COR-L47 (cell line): Measurements from ENCODE around the gene AIFM2.
"Not testable (repeated sequence)": the region's sequence is repeated elsewhere in the genome, so short reads cannot be mapped to it uniquely, and the experiment has no call there.

ENCODE experiments used
- DNase-seq: peaks from one replicate; lab custom pipeline; 2025; lab: John Stamatoyannopoulos, UW

AIFM2 gene

DNA sequence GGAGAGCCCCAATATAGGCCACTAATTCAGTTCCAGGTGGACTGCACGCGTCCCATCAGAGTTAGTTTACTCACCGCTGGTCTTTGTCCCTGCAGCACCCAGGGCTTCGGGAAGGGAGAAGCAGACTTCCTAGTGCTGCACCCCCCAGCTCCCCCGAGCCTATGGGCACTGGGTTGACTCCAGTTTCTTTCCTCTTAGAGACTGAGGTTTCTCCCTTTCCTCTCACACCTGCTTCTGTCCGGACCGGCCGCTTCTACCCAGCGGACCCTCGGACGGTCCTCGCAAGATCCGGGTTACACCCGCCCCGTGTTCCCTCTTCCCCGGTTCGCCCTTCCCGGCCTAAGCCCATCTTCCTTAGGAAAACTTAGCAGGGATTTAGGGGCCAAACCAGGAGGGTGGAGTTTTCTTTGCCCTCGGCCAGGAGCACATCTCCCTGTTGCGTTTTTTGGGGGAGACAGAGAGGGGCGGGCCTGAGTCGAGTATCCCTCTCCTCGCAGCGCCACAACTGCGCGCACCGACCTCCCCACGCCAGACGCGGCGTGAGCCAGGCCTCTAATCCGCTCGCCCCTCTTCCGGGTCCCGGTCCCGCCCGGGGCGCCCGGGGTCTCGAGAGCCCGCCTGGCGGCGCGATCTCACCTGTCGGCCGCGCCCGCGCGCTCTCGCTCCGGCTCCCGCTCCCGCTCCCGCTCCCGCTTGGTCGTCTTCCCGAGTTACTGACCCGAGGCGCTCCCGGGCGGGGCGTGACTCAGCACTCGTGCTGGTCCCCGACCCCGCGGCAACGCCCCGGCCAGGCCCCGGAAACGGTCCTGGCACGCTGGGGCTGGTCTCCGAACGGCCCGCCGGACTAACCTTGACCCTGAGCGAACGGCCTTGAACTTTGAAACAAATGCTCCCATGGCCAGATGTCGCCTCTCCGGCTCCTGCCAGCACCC, at the start of gene AIFM2:
Gene AIFM2, minus strand, starts transcription at position 728 of the 932 bp plus-strand sequence. CDS start 8,741 bp downstream, outside the sequence.
- DNase-seq = peak; percentile 29

GRCh38 chr10:70179209-70179608, 46.6 kb upstream of the AIFM2 start:
- DNase-seq = not testable (repeated sequence)

DNA sequence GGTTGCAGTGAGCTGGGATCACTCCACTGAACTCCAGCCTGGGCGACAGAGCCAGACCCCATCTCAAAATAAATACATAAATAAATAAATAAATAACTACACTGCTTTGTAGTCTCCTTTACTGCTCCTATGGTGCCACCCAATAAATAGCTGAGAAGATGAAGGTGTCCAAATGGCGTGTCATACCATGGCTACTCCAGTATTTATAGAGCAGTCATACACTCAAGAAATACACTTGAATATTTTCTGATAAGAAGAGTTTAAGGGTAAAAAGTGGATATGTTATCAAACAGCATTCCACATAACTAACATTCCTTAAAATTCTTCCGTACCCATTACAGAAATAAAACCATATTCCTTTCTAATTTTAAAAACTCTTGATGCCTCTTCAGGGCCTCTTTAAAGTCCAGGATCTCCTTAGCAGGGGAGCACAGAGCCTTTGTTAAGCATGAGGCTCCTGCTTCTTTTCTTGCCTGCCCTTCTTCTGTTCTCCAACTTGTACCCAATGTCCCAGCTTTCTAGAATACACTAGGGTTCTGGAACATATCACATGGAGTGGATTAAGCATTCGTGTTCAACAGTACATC, 45.6 kb upstream of the AIFM2 start:
- no peak for DNase-seq

- DNase-seq = no peak
Observed at GRCh38 chr10:70176441-70176840, 43.8 kb upstream of the AIFM2 start.

GRCh38 chr10:70175516-70175915, 42.9 kb upstream of the AIFM2 start:
- DNase-seq = no peak

DNA sequence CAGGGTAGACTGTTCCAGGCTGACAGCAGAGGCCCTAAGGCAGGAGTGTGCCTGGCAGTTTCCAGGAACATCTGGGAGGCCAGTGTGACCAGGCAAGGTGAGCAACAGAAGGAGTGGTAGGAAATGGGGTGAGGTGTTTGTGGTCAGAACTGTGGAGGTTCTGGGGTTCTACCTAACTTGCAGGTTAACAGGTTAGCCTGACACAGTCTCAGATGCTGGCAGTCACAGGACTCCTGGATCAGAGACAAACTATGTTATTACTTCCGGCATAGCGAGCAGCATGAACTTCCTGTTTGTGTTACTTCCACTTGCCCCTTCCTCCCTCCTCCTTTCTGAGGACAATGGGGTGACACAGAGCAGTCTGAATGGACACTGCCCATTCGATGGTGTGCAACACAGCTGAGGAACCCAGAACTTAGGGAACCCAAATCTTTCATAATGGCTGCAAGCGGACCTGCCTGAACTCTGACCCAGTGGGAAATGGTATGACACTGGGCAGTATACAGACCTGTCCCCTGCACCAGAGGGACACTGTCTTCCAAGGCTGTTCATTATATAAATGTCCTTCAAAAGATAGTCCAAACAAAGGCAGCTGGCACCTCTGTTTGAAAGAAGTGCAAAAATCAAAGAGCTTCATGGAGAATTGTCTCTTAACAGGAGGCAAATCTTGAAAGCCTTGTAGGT, 41.6 kb upstream of the AIFM2 start:
- DNase-seq = no peak

GRCh38 chr10:70169649-70170364, 37.2 kb upstream of the AIFM2 start:
- DNase-seq = no peak

DNA sequence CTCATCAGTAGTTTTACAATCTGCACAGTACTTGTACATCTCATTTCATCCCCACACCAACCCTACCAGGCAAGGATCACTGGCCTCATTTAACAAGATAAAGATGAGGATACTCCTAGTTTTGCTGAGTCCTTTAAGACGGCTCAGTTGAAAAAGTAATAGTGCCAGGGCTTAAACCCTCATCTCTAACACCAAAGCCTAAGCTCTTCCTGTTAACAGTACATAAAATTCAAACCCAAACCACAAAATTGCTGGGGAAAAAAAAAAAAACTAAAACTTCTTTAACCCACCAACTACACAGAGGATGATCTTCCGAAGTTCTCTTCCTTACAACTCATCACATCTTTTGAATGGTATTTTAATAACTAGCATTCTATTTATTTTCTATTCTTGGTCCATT, 36.4 kb upstream of the AIFM2 start:
- no peak for DNase-seq

GRCh38 chr10:70167246-70167645, 34.6 kb upstream of the AIFM2 start:
- no peak for DNase-seq

- DNase-seq = no peak
Observed at GRCh38 chr10:70166394-70166793, 33.8 kb upstream of the AIFM2 start.

DNA sequence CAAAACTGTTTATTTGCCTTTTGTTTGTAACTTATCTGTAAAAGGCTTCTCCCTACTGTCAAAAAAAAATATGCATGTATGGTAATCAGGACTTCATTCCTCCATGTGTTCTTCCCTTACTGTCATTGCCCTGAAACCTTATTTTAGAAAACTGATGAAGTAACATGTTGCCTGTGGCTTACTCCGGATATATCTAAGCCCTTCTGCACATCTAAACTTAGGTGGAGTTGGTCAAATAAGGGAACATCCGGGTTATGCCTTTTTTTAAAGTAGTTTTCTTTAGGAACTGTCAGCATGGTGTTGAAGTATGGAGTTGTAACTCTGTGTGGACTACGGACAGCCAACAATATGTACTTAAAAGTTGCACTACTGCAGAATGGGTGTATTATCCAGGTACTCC, 31.5 kb upstream of the AIFM2 start:
- DNase-seq = no peak

DNA sequence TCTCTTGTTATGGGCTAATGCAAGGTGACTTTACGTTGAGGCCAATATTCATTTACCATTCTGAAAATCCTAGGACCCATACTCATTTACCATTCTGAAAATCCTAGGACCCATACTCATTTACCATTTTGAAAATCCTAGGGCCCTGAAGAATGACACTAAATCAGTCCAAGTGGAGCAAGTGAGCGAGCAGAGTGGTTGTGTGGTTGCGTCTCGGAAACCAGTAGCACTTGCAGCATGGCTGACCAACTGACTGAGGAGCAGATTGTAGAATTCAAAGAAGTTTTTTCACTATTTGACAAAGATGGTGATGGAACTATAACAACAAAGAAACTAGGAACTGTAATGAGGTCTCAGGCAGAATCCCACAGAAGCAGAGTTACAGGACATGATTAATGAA, 30.8 kb upstream of the AIFM2 start:
- no peak for DNase-seq

DNA sequence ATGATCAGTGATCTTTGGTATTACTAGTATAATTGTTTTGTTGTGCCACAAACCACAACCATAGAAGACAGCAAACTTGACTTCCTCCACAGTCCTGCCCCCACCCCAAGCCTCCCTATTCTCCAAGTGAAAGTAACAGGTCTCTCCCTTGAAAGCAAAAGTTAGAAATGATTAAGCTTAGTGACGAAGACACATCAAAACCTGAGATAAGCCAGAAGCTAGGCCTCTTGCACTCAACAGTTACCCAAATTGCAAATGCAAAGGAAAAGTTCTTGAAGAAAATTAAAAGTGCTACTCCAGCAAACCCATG, 30.2 kb upstream of the AIFM2 start:
- no peak for DNase-seq

- no peak for DNase-seq
Observed at GRCh38 chr10:70162151-70162891, 29.7 kb upstream of the AIFM2 start.

DNA sequence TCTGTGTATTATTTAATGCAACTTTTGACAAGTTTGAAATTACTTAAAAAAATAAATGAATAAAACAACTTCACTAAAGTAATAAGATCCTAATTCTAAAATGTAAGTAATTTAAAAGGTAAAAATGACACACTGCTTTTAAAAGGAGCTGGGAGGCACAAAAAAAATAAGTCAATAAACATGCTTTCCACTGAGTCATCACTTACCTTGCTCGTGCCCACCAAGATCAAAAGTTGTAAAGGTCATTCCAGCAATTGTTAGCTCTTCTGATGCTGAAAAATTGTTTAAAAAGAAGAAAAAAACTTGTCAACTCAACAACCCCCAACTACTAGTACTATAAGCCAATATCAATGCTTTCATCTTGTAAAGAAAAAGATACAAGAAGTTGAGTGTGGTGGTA, 28.2 kb upstream of the AIFM2 start:
- DNase-seq = no peak

DNA sequence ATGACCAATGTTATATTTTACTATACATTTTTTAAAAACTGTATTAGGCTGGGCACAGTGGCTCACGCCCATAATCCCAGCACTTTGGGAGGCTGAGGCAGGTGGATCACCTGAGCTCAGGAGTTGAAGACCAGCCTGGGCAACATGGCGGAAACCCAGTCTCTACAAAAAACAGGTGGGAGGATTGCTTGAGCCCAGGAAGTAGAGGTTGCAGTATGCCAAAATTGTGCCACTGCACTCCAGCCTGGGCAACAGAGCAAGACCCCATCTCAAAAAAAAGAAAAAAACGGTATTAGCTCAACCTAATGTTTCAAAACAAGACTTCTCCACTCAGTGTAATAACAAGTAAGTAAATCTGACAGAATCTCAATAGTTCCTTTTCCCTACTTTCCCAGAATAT, 26.7 kb upstream of the AIFM2 start:
- not testable (repeated sequence) for DNase-seq

DNA sequence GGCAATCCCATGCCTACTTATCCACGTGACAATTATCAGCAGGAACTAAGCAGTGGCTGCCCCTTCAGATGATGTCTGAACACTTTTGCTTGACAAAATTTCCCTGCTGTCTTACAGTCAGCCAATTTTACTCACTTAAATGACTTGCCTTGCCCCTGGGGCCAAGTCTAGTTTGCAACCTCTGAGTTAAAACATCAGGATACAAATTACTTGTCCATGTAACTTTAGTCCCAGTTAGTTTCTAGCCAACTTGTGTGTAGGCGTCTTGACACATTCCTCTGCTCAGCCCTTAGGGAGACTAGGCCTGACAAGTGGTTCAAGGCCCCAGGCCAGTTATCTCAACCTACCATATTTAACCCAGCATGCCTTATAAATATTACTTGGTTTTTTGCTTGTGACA, 25.5 kb upstream of the AIFM2 start:
- no peak for DNase-seq

DNA sequence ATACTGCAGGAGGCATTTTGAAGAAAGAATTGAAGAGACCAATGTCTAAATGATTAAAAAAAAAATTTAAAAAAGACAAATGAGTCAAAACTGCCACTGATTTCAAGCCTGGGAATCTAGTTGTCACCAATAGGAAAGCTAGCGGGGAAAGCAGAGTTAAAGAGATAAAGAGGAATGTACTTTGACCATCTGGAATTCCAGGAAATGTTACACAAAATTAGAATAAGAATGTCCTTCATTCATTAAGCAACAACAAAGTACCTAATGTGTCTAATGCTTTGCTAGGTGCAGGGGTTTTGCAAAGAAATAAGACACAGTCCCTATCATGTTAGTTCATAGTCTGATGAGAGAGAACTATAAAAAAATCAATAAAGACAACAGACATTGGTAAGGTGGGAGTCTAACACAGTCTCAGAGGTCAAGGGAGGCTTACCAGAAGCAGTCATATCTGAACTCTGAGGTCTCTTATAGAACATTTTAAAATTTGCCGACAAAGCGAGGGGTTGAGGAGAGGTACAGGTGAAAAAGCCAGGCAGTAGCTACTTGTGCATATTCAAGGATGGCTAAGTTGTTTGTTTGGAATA, 22.7 kb upstream of the AIFM2 start:
- no peak for DNase-seq

GRCh38 chr10:70148516-70148915, 15.9 kb upstream of the AIFM2 start:
- DNase-seq = no peak

DNA sequence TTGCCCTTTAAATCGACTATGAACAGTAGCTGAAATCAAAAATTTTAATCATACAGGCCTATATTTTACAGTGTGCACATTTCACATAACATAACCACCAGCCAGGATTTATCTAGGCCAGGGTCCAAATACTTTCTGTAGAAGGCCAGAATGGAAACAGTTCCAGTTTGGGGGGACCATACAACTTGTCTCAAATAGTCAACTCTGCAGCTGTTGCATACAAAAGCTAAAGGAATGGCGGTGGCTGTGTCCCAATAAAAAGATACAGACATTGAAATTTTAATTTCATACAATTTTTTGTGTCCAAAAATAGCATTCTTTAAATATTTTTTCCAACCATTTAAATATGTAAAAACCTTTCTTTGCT, 14.6 kb upstream of the AIFM2 start:
- no peak for DNase-seq

DNA sequence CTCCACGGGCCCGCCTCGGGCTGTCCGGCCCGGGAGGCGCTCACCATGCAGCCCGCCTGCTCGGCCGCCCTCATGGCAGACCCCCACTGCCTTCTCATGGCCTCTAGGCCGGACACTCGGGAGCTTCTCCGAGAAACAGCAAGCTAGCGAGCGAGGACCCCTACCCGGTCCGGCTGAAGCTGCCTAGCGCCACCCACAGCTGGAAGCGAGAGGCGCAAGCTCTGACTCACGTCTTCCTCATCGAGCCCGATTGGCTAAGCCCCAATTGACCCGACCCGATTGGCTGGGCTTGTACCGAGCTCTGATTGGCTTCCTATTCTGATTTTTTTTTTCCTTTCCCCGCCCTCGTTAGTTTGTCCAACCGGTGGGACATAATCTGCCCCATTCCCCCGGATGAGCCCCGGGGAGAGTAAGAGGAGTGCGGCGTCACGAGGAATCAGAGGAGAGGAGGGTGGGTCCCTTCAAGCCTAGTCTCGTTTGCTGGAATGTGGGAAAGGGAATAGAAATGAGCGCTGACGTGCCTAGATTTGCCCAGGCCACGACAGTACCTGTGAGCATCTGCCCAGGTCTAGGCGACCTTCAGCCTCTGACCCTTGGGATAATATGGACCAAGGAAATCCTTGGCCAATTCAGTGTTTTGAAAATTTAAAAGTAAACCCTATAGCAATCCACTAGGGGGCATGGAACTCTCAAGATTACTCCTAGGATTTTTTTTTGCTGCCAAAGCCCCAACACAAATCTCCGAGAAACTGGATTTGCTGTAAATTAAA, 14.0 kb upstream of the AIFM2 start, which contains the start of gene TYSND1:
Gene TYSND1, minus strand, starts transcription at position 212 of the 770 bp plus-strand sequence. Its CDS starts 114 bp downstream, at position 98.
- peak; percentile 93 for DNase-seq
